Body of pancreas (tissue), 4 donors: ENCODE data around the gene CEMIP2.

Experiments used
- POLR2A ChIP-seq, 3 donors: fragments of 450-650 bp; IDR thresholded peaks; one replicate each; pipeline ENCODE4 v1.6.1; 2016; ENCODE audit warnings: antibody characterized with exemption in 3 of 3, mild to moderate bottlenecking in 2 of 3
- TF ChIP-seq, protein P1 (sequence below), 7 experiments: fragments of 450-650 bp in 4 of 7; fragments of 200-600 bp in 3 of 7; sonication (generic) in 3 of 7; IDR thresholded peaks; one replicate each; pipeline ENCODE4 v1.5.1; 2016 to 2019; ENCODE audit warnings: antibody characterized with exemption in 7 of 7

GRCh38 chr9:71709384-71709783 lies 58.9 kb downstream of the CEMIP2 start:
- TF ChIP-seq POLR2A (IDR thresholded peaks at IDR 0.05): no peak
- TF ChIP-seq, protein P1, sequence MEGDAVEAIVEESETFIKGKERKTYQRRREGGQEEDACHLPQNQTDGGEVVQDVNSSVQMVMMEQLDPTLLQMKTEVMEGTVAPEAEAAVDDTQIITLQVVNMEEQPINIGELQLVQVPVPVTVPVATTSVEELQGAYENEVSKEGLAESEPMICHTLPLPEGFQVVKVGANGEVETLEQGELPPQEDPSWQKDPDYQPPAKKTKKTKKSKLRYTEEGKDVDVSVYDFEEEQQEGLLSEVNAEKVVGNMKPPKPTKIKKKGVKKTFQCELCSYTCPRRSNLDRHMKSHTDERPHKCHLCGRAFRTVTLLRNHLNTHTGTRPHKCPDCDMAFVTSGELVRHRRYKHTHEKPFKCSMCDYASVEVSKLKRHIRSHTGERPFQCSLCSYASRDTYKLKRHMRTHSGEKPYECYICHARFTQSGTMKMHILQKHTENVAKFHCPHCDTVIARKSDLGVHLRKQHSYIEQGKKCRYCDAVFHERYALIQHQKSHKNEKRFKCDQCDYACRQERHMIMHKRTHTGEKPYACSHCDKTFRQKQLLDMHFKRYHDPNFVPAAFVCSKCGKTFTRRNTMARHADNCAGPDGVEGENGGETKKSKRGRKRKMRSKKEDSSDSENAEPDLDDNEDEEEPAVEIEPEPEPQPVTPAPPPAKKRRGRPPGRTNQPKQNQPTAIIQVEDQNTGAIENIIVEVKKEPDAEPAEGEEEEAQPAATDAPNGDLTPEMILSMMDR (IDR thresholded peaks at IDR 0.05): no peak
